Lower leg skin (tissue), 3 donors: ENCODE results near the gene HSPG2.

Experiments
- POLR2A ChIP-seq, 2 donors: fragments of 450-650 bp; IDR thresholded peaks; one replicate each; pipeline ENCODE4 v1.6.1; 2016 to 2017; ENCODE audit warnings: antibody characterized with exemption in 2 of 2, mild to moderate bottlenecking in 1 of 2, moderate library complexity in 1 of 2
- TF ChIP-seq, protein P1 (sequence below), 3 donors: fragments of 450-650 bp; IDR thresholded peaks; one replicate each; pipeline ENCODE4 v1.5.1; 2016; ENCODE audit warnings: antibody characterized with exemption in 3 of 3, mild to moderate bottlenecking in 3 of 3, moderate library complexity in 2 of 3

DNA sequence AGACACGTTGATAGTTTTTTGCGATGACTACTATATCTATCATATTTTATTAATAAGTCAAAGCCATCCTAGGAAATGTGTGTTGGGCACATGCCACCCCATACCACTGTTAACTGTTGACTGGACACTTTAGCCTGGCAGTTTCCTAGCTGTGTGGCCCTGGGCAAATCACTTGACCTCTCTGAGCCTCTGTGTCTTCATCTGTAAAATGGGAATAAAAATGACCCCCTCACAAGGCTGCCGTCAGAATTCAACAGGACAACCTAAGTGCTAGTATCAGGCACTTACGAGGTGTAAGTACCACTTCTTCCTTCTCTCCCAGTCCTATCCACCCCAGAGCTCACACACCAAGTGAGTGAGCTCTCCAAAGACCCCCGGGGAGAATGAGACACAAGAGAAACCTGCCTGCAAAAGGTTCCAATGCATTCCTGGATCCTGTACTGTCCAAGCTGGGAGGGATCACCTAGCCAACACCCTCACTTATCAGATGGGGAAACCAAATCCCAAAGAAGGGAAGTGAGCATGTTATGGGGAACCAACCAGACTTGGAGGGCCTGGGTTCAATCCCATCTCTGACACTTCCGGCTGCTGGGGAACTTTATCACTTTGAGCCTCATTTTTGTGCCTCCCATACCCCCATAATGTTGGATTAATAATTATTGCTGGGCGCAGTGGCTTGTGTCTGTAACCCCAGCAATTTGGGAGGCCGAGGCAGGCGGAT, 24.9 kb downstream of the HSPG2 start:
- no peak for TF ChIP-seq POLR2A (IDR thresholded peaks at IDR 0.05)
- TF ChIP-seq, protein P1, sequence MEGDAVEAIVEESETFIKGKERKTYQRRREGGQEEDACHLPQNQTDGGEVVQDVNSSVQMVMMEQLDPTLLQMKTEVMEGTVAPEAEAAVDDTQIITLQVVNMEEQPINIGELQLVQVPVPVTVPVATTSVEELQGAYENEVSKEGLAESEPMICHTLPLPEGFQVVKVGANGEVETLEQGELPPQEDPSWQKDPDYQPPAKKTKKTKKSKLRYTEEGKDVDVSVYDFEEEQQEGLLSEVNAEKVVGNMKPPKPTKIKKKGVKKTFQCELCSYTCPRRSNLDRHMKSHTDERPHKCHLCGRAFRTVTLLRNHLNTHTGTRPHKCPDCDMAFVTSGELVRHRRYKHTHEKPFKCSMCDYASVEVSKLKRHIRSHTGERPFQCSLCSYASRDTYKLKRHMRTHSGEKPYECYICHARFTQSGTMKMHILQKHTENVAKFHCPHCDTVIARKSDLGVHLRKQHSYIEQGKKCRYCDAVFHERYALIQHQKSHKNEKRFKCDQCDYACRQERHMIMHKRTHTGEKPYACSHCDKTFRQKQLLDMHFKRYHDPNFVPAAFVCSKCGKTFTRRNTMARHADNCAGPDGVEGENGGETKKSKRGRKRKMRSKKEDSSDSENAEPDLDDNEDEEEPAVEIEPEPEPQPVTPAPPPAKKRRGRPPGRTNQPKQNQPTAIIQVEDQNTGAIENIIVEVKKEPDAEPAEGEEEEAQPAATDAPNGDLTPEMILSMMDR (IDR thresholded peaks at IDR 0.05) = no peak
